OCI-LY7 (cell line): Measurements from ENCODE around the gene VPS9D1. TPM values are rescaled to one million over a fixed set of nuclear protein-coding genes. Genes with fewer than 3 reads are reported as not detected.

Experiments used
- BruUV-seq: library from RNA; stranded (reverse); fragments of 400-500 nt; replicated peaks from 2 replicates; lab custom pipeline; 2021; lab: Mats Ljungman, UMichigan
- CTCF ChIA-PET: fragments of 300-600 bp; sonication (Branson Sonifier 250); formaldehyde crosslinking; loops from one replicate; lab custom pipeline; 2022; ENCODE audit warnings: antibody characterized with exemption; ENCODE audit not compliant: unreplicated experiment; lab: Charles Lee
- POLR2A ChIA-PET: fragments of 300-600 bp; sonication (Branson Sonifier 250); formaldehyde crosslinking; loops from one replicate; lab custom pipeline; 2022; ENCODE audit warnings: antibody characterized with exemption; lab: Charles Lee
- DNase-seq: peaks from one replicate; pipeline ENCODE4 v3.0.0-alpha.2; 2015; ENCODE audit warnings: low spot score
- H2AFZ ChIP-seq: fragments of 200-600 bp; sonication (generic), shearing (Covaris generic); 2 replicates; pipeline ENCODE4 v1.6.1; 2014; ENCODE audit warnings: mild to moderate bottlenecking, antibody characterized with exemption, low read length, moderate library complexity
- H3K27ac ChIP-seq: fragments of 200-600 bp; sonication (generic); 2 replicates; pipeline ENCODE4 v1.5.1; 2014; ENCODE audit warnings: mixed run types, low read depth, mild to moderate bottlenecking, moderate library complexity, low read length, inconsistent platforms; ENCODE audit not compliant: poor library complexity, severe bottlenecking
- H3K36me3 ChIP-seq: fragments of 200-600 bp; sonication (generic); 2 replicates; pipeline ENCODE4 v1.6.1; 2014; ENCODE audit warnings: mild to moderate bottlenecking, antibody characterized with exemption, low read length, moderate library complexity, mixed read lengths; ENCODE audit not compliant: insufficient read depth
- H3K4me1 ChIP-seq: fragments of 200-600 bp; sonication (generic); 2 replicates; pipeline ENCODE4 v1.5.1; 2014; ENCODE audit warnings: mild to moderate bottlenecking, low read length; ENCODE audit not compliant: insufficient read depth, poor library complexity, severe bottlenecking
- H3K4me2 ChIP-seq: fragments of 200-600 bp; sonication (generic); 2 replicates; pipeline ENCODE4 v1.6.1; 2014; ENCODE audit warnings: mild to moderate bottlenecking, low read length
- H3K4me3 ChIP-seq: fragments of 200-600 bp; sonication (generic); 2 replicates; pipeline ENCODE4 v1.5.1; 2014; ENCODE audit warnings: mild to moderate bottlenecking, low read depth, low read length; ENCODE audit not compliant: poor library complexity, severe bottlenecking
- H3K79me2 ChIP-seq: fragments of 200-600 bp; sonication (generic); 2 replicates; pipeline ENCODE4 v1.6.1; 2016; ENCODE audit warnings: low read depth, mild to moderate bottlenecking, low read length, moderate library complexity, mixed read lengths; ENCODE audit not compliant: insufficient read depth
- H3K9me2 ChIP-seq: fragments of 200-600 bp; sonication (generic); 2 replicates; pipeline ENCODE4 v1.6.1; 2016; ENCODE audit warnings: mild to moderate bottlenecking, low read length, mixed read lengths; ENCODE audit not compliant: insufficient read depth
- H3K9me3 ChIP-seq: fragments of 200-600 bp; sonication (generic); 2 replicates; pipeline ENCODE4 v1.6.1; 2014; ENCODE audit warnings: mild to moderate bottlenecking, mixed run types, low read length, mixed read lengths
- H4K20me1 ChIP-seq: fragments of 200-600 bp; sonication (generic); 2 replicates; pipeline ENCODE4 v1.6.1; 2014; ENCODE audit warnings: mild to moderate bottlenecking, antibody characterized with exemption, low read length, moderate library complexity, mixed read lengths; ENCODE audit not compliant: insufficient read depth
- EZH2phosphoT487 ChIP-seq: fragments of 200-600 bp; sonication (generic); IDR thresholded peaks from 2 replicates; pipeline ENCODE4 v1.6.1; 2018; ENCODE audit warnings: low read depth, borderline replicate concordance, mild to moderate bottlenecking, mixed run types, antibody characterized with exemption, low read length, moderate library complexity, mixed read lengths
- intact Hi-C: fragments of 100-400 bp; cut with micrococcal nuclease; formaldehyde crosslinking; loops from one replicate; pipeline ENCODE4 v1.10.0; 2022; ENCODE audit not compliant: unreplicated experiment
- total RNA-seq, 2 experiments: library from RNA; depleted of rRNA in 1 of 2; stranded (reverse); fragments of >200 nt in 1 of 2; shearing (Covaris generic) in 1 of 2; gene quantifications; 2 replicates each; pipeline ENCODE4 v1.2.3, GENCODE V29; 2014 to 2022
- TF ChIP-seq, protein P1 (sequence below): fragments of 200-600 bp; sonication (generic); conservative IDR thresholded peaks from 2 replicates; pipeline ENCODE4 v1.5.1; 2014; ENCODE audit warnings: mild to moderate bottlenecking, antibody characterized with exemption, low read length, moderate library complexity, mixed read lengths

The VPS9D1 gene
- total RNA-seq, 2 experiments from 2014 or later, result 3.1 to 4.6 TPM

DNA sequence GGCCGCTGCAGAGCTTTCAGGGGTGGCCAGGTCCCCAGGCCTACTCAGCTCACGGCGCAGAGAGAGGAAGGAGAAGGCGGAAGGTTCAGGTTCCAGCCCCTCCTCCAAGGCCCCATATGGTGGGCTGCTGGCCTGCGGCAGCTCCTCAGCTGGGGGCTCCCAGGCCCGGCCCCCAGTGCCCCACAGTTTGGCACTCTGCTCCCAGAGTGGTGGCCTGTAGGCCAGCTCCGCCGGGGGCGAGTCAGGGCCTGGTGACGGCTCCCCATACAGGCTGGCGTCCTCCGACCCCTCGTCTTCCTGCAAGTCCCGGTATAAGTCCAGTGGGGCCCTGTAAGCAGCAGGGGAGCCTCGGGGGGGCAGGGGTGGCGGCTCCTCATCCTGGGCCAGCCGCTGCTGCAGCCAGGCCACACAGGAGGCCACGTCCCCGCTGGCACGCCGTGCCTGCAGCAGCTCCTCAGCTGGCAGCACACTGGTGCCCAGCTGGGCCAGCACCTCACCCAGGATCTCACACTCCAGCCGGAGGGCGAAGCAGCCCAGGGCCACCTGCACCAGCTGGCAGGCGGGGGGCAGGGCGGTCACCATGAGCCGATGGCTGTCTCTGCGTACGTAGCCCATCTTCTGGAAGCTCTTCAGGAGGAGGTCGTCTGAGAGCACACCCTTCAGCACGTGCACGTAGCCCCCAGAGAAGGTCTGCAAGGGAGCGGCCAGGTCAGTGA, 22.9 kb downstream of the VPS9D1 start:
- ChIA-PET CTCF (no interaction called here), POLR2A (interaction anchor here (0.6 kb wide), 1 partner anchor 175 kb away, joined by 4 read pairs; the partner anchor contains the start of gene TCF25)
- no peaks in the 10 kb centered on the region for H3K79me2 ChIP-seq
- BruUV-seq, result no TSS peak
- peaks cover 45% of the 10 kb centered on the region for H3K36me3 ChIP-seq
- H3K4me3 ChIP-seq, result no peak overlapping the region
- peaks cover 31% of the 10 kb centered on the region for H3K4me1 ChIP-seq
- no peak overlapping the region for H2AFZ ChIP-seq
- intact Hi-C loops, result no loop called here
- no peaks in the 10 kb centered on the region for H3K9me2 ChIP-seq
- no peak overlapping the region for H3K27ac ChIP-seq
- H4K20me1 ChIP-seq, result no peaks in the 10 kb centered on the region
- DNase-seq, result no peak
- TF ChIP-seq, protein P1, sequence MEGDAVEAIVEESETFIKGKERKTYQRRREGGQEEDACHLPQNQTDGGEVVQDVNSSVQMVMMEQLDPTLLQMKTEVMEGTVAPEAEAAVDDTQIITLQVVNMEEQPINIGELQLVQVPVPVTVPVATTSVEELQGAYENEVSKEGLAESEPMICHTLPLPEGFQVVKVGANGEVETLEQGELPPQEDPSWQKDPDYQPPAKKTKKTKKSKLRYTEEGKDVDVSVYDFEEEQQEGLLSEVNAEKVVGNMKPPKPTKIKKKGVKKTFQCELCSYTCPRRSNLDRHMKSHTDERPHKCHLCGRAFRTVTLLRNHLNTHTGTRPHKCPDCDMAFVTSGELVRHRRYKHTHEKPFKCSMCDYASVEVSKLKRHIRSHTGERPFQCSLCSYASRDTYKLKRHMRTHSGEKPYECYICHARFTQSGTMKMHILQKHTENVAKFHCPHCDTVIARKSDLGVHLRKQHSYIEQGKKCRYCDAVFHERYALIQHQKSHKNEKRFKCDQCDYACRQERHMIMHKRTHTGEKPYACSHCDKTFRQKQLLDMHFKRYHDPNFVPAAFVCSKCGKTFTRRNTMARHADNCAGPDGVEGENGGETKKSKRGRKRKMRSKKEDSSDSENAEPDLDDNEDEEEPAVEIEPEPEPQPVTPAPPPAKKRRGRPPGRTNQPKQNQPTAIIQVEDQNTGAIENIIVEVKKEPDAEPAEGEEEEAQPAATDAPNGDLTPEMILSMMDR, result no peak
- TF ChIP-seq EZH2phosphoT487, result no peak
- no peaks in the 10 kb centered on the region for H3K9me3 ChIP-seq
- no peak overlapping the region for H3K4me2 ChIP-seq

GRCh38 chr16:89697161-89697615, 23.5 kb downstream of the VPS9D1 start:
- H3K79me2 ChIP-seq, result no peaks in the 10 kb centered on the region
- TF ChIP-seq EZH2phosphoT487, result no peak
- TF ChIP-seq, protein P1, result no peak
- no peak overlapping the region for H3K4me2 ChIP-seq
- H4K20me1 ChIP-seq, result no peaks in the 10 kb centered on the region
- ChIA-PET CTCF (interaction anchor here (0.6 kb wide), 1 partner anchor 898 kb away, joined by 3 read pairs; no protein-coding TSS in a partner anchor), POLR2A (no interaction called here)
- no peak overlapping the region for H3K27ac ChIP-seq
- H3K4me3 ChIP-seq, result no peak overlapping the region
- no TSS peak for BruUV-seq
- DNase-seq, result no peak
- H3K9me2 ChIP-seq, result no peaks in the 10 kb centered on the region
- no peak overlapping the region for H2AFZ ChIP-seq
- H3K9me3 ChIP-seq, result no peaks in the 10 kb centered on the region
- peaks cover 50% of the 10 kb centered on the region for H3K36me3 ChIP-seq
- intact Hi-C loops, result no loop called here
- H3K4me1 ChIP-seq, result peaks cover 26% of the 10 kb centered on the region

DNA sequence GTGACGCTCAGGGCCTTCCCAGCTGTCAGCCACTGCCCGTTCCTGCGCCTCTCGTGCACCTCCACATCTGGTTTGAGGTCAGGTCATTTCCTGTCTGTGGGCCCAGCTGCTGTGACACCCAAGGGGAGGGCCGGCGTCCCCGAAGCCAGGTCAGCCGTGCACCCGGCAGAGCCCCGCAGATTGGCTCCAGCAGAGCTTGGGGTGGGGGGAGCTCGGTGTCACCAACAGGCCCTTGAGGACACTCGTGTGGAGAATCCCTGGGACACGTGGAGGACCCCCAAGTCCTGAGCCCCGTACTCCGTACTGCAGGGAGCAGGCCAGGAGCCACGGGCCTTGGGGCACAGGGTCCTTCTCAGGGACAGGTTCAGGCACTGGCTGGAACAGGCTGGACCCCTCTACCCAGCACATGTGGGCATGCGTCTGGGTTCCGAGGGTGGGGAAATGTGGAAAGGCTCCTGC, 24.0 kb downstream of the VPS9D1 start:
- Histone ChIP-seq H2AFZ (no peak overlapping the region), H3K79me2 (no peaks in the 10 kb centered on the region), H3K4me3 (no peak overlapping the region), H3K9me3 (no peaks in the 10 kb centered on the region), H3K27ac (no peak overlapping the region), H3K4me1 (peaks cover 24% of the 10 kb centered on the region), H3K36me3 (peaks cover 55% of the 10 kb centered on the region), H3K4me2 (peak overlapping the region; percentile 18; the same call in 1 of the 2 replicates), H4K20me1 (no peaks in the 10 kb centered on the region), H3K9me2 (no peaks in the 10 kb centered on the region)
- DNase-seq, result peak; percentile 50
- BruUV-seq, result no TSS peak
- CTCF ChIA-PET, result interaction anchor here (0.6 kb wide), 1 partner anchor 897 kb away, joined by 3 read pairs; no protein-coding TSS in a partner anchor
- intact Hi-C loops, result no loop called here
- POLR2A ChIA-PET, result no interaction called here
- no peak for TF ChIP-seq EZH2phosphoT487
- TF ChIP-seq, protein P1, result no peak
